Psoas muscle (tissue), 8 donors: ENCODE measurements around the gene TEX19. TPM values are rescaled to one million over a fixed set of nuclear protein-coding genes. Genes with fewer than 3 reads are reported as not detected.

ENCODE experiments used
- ATAC-seq, 4 donors: fragments of 200-7000 bp; cut with Tn5 transposase; one replicate each; pipeline ENCODE4 v1.9.1; 2020; ENCODE audit warnings: moderate library complexity in 3 of 4, mild to moderate bottlenecking in 2 of 4
- DNase-seq, 2 donors: peaks; one replicate each; pipeline ENCODE4 v3.0.0-alpha.2; 2020
- H3K27ac ChIP-seq: fragments of 200-600 bp; one replicate; pipeline ENCODE4 v1.8.0; 2022
- H3K27me3 ChIP-seq, 3 donors: fragments of 200-600 bp in 1 of 3; one replicate each; pipeline versions ENCODE4 v1.6.1 to v1.8.0; 2013 to 2022; ENCODE audit warnings: low read length in 2 of 3, mild to moderate bottlenecking in 2 of 3, moderate library complexity in 1 of 3; ENCODE audit not compliant: insufficient read depth in 3 of 3
- H3K36me3 ChIP-seq, 2 donors: fragments of 200-600 bp in 1 of 2; one replicate each; pipeline versions ENCODE4 v1.6.1 to v1.8.0; 2013 to 2022; ENCODE audit warnings: low read depth in 1 of 2, mild to moderate bottlenecking in 1 of 2, moderate library complexity in 1 of 2; ENCODE audit not compliant: insufficient read depth in 1 of 2
- H3K4me1 ChIP-seq: fragments of 200-600 bp; one replicate; pipeline ENCODE4 v1.8.0; 2022
- H3K4me3 ChIP-seq: fragments of 200-600 bp; one replicate; pipeline ENCODE4 v1.8.0; 2022; ENCODE audit warnings: mild to moderate bottlenecking
- H3K9me3 ChIP-seq: fragments of 200-600 bp; one replicate; pipeline ENCODE4 v1.8.0; 2022
- WGBS, 3 donors: extraction: QIAGEN DNeasy Blood & Tissue Kit; methylation state at CpG; one replicate each; pipeline versions ENCODE4 v1.1.6 to v1.1.7; 2013; 5-methylcytosine and 5-hydroxymethylcytosine counted together
- intact Hi-C, 2 donors: fragments of 100-400 bp; cut with DNase I; formaldehyde crosslinking; loops; one replicate each; pipeline versions ENCODE4 v1.11.0 to v1.14.2; 2022
- polyA plus RNA-seq, 3 donors: library from polyadenylated mRNA; stranded (reverse); fragments of 200-250 nt; gene quantifications; one replicate each; pipeline ENCODE4 v1.2.3, GENCODE V29; 2013
- total RNA-seq, 4 donors: library from RNA; stranded (reverse); fragmentation: NEBNext Ultra II Directional in 2 of 4; extraction: Animal tissue kit (Norgen Biotek cat#: 25700) in 2 of 4; gene quantifications; one replicate each; pipeline versions ENCODE4 v1.2.1 to v1.2.4, GENCODE V29; 2021 to 2023
- TF ChIP-seq, protein P1 (sequence below): fragments of 200-600 bp; IDR thresholded peaks from one replicate; pipeline ENCODE4 v1.8.0; 2022; ENCODE audit warnings: antibody characterized with exemption
- donor health status: healthy with polysubstance abuse.
- donor health status: DM: no; HTN: no; CAD: no; lungs with moderate emphysema.
- donor health status: Bipolar disorder and iron deficiency.
- donor health status: healthy.
- donor health status: DM: yes; HTN: yes; CAD: no.
- donor health status: DM: no; HTN: no; CAD: no.
- donor health status: DM: no; HTN: no; CAD: no.
- donor health status: DM: yes; HTN: yes; CAD: no.

The TEX19 gene
- total and polyA plus RNA-seq, 7 donors = 0.07 to 0.35 (median 0.17) TPM; not detected in 2

DNA sequence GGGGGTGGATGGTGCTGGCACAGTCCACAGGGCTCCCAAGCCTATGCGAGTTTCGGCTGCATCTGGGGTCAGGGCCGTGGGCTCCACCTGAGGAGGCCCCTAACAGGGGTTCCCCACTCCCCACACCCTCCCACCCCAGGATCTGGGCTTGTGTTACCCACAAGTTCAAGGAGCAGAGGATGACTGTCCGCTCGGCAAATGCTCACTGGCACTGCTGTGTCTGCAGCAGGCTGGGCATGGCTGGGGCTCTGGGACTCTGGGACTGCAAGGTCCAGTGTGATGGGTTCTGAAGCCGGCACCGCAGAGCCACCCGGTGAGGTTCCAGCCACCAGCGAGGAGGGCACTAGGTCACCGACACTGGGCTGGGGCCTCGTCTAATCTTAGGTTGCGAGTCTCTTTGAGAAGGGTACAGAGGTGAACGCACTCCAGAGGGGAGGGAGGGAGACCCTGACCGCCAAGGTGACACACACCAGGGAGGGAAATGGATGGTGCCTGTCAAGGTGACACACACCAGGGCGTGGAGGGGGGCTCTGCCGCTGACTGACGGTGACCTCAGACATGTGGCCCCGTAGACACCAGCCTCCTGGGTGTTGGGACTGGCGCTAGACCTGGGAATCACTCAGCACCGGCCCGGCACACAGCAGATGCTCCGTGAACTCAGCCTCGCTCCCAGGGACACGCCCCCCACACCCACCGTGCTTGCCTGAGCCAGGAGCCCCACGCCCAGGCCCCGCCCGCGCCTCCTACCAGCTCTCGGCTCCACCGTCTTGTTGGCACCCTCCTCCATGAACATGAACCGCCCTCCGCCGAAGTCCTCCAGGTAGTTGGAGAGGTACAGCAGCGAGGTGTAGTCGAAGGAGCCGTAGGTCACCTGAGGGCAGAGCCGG lies 38.6 kb downstream of the TEX19 start:
- no peaks in the 10 kb centered on the region for H3K27me3 ChIP-seq
- WGBS, 3 donors = 75 to 86% (median 78%) methylated on average over 36 to 38 of the region's 38 CpGs
- TF ChIP-seq, protein P1, sequence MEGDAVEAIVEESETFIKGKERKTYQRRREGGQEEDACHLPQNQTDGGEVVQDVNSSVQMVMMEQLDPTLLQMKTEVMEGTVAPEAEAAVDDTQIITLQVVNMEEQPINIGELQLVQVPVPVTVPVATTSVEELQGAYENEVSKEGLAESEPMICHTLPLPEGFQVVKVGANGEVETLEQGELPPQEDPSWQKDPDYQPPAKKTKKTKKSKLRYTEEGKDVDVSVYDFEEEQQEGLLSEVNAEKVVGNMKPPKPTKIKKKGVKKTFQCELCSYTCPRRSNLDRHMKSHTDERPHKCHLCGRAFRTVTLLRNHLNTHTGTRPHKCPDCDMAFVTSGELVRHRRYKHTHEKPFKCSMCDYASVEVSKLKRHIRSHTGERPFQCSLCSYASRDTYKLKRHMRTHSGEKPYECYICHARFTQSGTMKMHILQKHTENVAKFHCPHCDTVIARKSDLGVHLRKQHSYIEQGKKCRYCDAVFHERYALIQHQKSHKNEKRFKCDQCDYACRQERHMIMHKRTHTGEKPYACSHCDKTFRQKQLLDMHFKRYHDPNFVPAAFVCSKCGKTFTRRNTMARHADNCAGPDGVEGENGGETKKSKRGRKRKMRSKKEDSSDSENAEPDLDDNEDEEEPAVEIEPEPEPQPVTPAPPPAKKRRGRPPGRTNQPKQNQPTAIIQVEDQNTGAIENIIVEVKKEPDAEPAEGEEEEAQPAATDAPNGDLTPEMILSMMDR = no peak
- peak in 1 of 2 donors; percentile 41 for DNase-seq
- no peaks in the 10 kb centered on the region for H3K9me3 ChIP-seq
- no peak overlapping the region for H3K4me3 ChIP-seq
- peaks cover 16% of the 10 kb centered on the region for H3K4me1 ChIP-seq
- no peak overlapping the region for H3K27ac ChIP-seq
- H3K36me3 ChIP-seq = peaks cover 0 to 33% of the 10 kb centered on the region in 2 donors
- intact Hi-C loops = no loop called here
- peak in 1 of 4 donors; percentile 9 for ATAC-seq

DNA sequence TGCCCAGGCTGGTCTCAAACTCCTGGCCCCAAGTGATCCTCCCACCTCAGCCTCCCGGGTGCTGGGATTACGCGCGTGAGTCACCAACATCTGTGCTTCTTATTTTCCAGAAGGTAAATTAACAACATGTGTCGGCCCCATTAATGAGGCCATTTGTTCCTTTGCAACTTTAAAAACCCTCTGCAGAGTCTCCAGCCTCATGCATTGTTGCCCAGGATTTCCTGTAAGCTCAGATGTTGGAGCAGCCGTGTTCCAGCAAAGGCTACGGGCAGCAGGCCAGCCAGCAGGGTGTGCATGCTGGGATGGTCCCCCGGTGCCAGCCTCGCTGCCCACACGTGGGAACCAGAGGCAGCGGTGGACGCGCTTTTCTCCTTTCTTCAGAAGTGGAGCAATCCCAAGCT lies 40.0 kb downstream of the TEX19 start:
- TF ChIP-seq, protein P1 = no peak
- peak; percentile 57 to 81 (median 74) for ATAC-seq
- Histone ChIP-seq H3K27me3 (no peaks in the 10 kb centered on the region), H3K4me3 (no peak overlapping the region), H3K27ac (peak overlapping the region; percentile 46), H3K9me3 (no peaks in the 10 kb centered on the region), H3K36me3 (peaks cover 0 to 33% of the 10 kb centered on the region in 2 donors), H3K4me1 (peaks cover 16% of the 10 kb centered on the region)
- DNase-seq = peak; percentile 80 to 84
- WGBS, 3 donors = 17 to 23% (median 20%) methylated on average over 13 of the region's 13 CpGs
- intact Hi-C loops = no loop called here

DNA sequence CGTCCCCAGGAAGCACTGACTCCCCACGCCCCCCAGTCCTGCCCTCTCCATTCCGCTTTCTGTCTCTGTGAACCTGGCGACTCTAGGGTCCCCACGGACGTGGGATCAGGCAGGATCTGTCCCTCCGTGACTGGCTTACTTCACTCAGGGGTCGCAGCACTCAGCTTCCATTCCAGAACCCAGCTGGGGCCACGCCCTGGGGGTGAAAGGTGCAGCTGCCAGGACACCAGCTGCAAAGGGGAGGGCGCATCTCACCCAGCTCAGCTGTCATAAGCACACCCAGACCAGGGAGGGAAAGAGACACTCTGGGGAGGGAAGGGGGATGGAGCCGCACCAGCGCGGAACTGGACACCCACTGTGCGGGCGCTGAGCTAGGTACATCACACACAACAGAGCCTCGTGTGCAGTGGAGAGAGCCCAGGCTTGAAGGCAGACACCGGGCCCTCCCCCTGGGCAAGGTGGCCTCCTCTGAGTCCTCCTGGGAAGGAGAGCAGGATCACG lies 40.6 kb downstream of the TEX19 start:
- no peaks in the 10 kb centered on the region for H3K27me3 ChIP-seq
- 27 to 35% (median 30%) methylated on average over 18 of the region's 18 CpGs for WGBS, 3 donors
- ATAC-seq (peak; percentile 68 to 89 (median 88)), DNase-seq (peak in 1 of 2 donors; percentile 71)
- peaks cover 0 to 33% of the 10 kb centered on the region in 2 donors for H3K36me3 ChIP-seq
- peak overlapping the region; percentile 46 for H3K27ac ChIP-seq
- no peak overlapping the region for H3K4me3 ChIP-seq
- peaks cover 16% of the 10 kb centered on the region for H3K4me1 ChIP-seq
- H3K9me3 ChIP-seq = no peaks in the 10 kb centered on the region
- TF ChIP-seq, protein P1 = no peak
- intact Hi-C loops = no loop called here

DNA sequence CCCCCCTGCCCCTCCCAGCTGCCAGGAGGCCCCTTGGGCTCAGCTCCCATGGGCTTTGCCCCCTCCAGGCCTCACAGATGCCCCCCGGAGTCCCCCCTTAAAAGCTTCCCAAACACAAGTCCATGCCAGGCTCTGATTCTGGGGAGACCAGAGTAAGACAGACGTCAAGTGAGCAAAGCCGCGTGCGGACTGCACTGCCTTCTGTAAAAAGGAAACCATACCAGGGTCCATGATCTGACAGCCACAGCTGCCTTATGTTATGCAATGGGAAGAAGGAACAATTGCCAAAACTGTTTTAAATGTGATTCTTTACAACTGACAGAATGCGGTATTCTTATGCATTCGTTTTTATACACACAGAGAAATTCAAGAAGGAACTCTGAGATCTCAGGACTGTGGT lies 41.2 kb downstream of the TEX19 start:
- Histone ChIP-seq H3K27ac (no peak overlapping the region), H3K4me3 (no peak overlapping the region), H3K4me1 (peaks cover 16% of the 10 kb centered on the region), H3K9me3 (no peaks in the 10 kb centered on the region), H3K36me3 (peaks cover 0 to 37% of the 10 kb centered on the region in 2 donors), H3K27me3 (no peaks in the 10 kb centered on the region)
- WGBS, 3 donors = 46 to 64% (median 46%) methylated on average over 7 of the region's 7 CpGs
- intact Hi-C loops = no loop called here
- ATAC-seq = peak in 3 of 4 donors; percentile 13 to 33 (median 21)
- TF ChIP-seq, protein P1 = no peak
- no peak for DNase-seq
